Kidney (tissue), 14 donors: ENCODE measurements around the gene JARID2. TPM values are rescaled to one million over a fixed set of nuclear protein-coding genes. Genes with fewer than 3 reads are reported as not detected.
"Not testable (repeated sequence)": the region's sequence is repeated elsewhere in the genome, so short reads cannot be mapped to it uniquely, and the experiment has no call there.

Source experiments
- DNase-seq, 5 donors: peaks; one replicate each; pipeline ENCODE4 v3.0.0-alpha.2; 2013 to 2020
- FAIRE-seq: peaks from 2 replicates; lab custom pipeline; 2012; peaks lifted over from hg19 to GRCh38; lab: Jason Lieb, UNC
- H3K27ac ChIP-seq, 2 donors: one replicate each; pipeline ENCODE4 v1.7.0; 2013; ENCODE audit warnings: low read depth in 2 of 2, low read length in 2 of 2, inconsistent platforms in 1 of 2
- H3K27me3 ChIP-seq: one replicate; pipeline ENCODE4 v1.7.1; 2013; ENCODE audit warnings: low read length, inconsistent platforms; ENCODE audit not compliant: control insufficient read depth, insufficient read depth
- H3K36me3 ChIP-seq, 3 donors: one replicate each; pipeline versions ENCODE4 v1.7.0 to v1.7.1; 2013; ENCODE audit warnings: low read length in 3 of 3, control low read depth in 1 of 3, inconsistent platforms in 1 of 3; ENCODE audit not compliant: insufficient read depth in 3 of 3, control insufficient read depth in 2 of 3
- H3K4me1 ChIP-seq, 3 donors: one replicate each; pipeline versions ENCODE4 v1.7.0 to v1.7.1; 2013; ENCODE audit warnings: low read length in 3 of 3, inconsistent platforms in 1 of 3, low read depth in 1 of 3; ENCODE audit not compliant: control insufficient read depth in 2 of 3, insufficient read depth in 2 of 3
- H3K4me3 ChIP-seq, 3 donors: one replicate each; pipeline versions ENCODE4 v1.7.0 to v1.8.1; 2013; ENCODE audit warnings: low read length in 3 of 3, control low read depth in 1 of 3, inconsistent platforms in 1 of 3
- H3K9ac ChIP-seq, 3 donors: one replicate each; pipeline versions ENCODE4 v1.7.0 to v1.7.1; 2013; ENCODE audit warnings: low read length in 3 of 3, control low read depth in 1 of 3, inconsistent platforms in 1 of 3
- H3K9me3 ChIP-seq, 3 donors: one replicate each; pipeline versions ENCODE4 v1.7.0 to v1.7.1; 2013; ENCODE audit warnings: low read length in 3 of 3, control low read depth in 1 of 3, inconsistent platforms in 1 of 3; ENCODE audit not compliant: control insufficient read depth in 2 of 3, insufficient read depth in 1 of 3
- intact Hi-C: fragments of 100-400 bp; cut with DNase I; formaldehyde crosslinking; loops from one replicate; pipeline ENCODE4 v1.11.1; 2022
- polyA plus RNA-seq: library from polyadenylated mRNA; stranded (reverse); fragments of 350-450 nt; fragmentation: Illumina TruSeq; extraction: RNeasy Lipid Tissue Mini Kit (QIAGEN cat#74804); gene quantifications from one replicate; pipeline ENCODE4 v1.2.3, GENCODE V29; 2014; ENCODE audit warnings: low read depth, low replicate concordance; ENCODE audit not compliant: insufficient read depth
- total RNA-seq: library from RNA; stranded (reverse); fragmentation: NEBNext Ultra II Directional; extraction: Animal tissue kit (Norgen Biotek cat#: 25700); gene quantifications from one replicate; pipeline ENCODE4 v1.2.1, GENCODE V29; 2021
- TF ChIP-seq, protein P1 (sequence below): IDR thresholded peaks from 3 replicates; pipeline ENCODE4 v1.5.1; 2012; ENCODE audit warnings: mild to moderate bottlenecking, moderate library complexity, borderline replicate concordance; ENCODE audit not compliant: insufficient read depth; ENCODE audit errors: extremely low read depth
- donor health status: control.
- donor health status: control.
- donor health status: control.
- donor health status: control.
- donor health status: control.
- donor health status: DM: yes; HTN: yes; CAD: no.
- donor health status: Normal renal cell carcinoma (clear cell type).

JARID2 gene
- total and polyA plus RNA-seq, 2 donors from 2014 or later = 1.8 to 12.3 TPM

DNA sequence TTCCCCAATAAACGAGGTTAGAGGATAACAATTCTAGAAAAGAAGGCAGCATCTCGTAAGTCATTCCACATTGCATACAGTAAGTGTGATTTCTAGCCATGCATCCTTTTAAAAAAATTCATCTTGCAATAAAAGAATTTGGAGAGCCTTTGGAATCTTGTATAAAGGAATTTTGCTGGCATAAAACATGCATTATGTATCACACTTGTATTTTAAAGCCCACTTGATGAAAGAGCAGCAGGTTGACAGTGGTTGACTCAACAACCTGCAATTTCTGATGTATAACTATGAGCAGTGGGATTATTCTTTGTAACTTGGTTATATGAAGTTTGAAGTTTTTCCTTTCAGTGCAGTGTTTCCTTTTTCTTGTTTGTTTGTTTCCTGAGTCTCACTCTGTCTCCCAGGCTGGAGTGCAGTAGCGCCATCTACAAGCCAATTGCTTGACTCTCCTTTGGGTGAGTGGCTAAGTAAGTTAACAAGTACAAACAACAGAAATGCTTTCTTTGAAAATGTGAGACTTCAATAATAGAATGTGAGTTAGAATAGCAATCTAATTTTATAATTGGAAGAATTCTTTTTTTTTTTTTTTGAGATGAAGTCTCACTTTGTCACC lies 39.9 kb downstream of the JARID2 start:
- Histone ChIP-seq H3K4me3 (no peak overlapping the region), H3K36me3 (no peaks in the 10 kb centered on the region), H3K27ac (no peak overlapping the region), H3K27me3 (no peaks in the 10 kb centered on the region), H3K9ac (no peak overlapping the region), H3K4me1 (peaks cover 3 to 9% (median 9%) of the 10 kb centered on the region in 3 donors), H3K9me3 (peaks cover 0 to 2% (median 0%) of the 10 kb centered on the region in 3 donors)
- DNase-seq = no peak
- intact Hi-C loops = no loop called here
- no peak for FAIRE-seq
- TF ChIP-seq, protein P1, sequence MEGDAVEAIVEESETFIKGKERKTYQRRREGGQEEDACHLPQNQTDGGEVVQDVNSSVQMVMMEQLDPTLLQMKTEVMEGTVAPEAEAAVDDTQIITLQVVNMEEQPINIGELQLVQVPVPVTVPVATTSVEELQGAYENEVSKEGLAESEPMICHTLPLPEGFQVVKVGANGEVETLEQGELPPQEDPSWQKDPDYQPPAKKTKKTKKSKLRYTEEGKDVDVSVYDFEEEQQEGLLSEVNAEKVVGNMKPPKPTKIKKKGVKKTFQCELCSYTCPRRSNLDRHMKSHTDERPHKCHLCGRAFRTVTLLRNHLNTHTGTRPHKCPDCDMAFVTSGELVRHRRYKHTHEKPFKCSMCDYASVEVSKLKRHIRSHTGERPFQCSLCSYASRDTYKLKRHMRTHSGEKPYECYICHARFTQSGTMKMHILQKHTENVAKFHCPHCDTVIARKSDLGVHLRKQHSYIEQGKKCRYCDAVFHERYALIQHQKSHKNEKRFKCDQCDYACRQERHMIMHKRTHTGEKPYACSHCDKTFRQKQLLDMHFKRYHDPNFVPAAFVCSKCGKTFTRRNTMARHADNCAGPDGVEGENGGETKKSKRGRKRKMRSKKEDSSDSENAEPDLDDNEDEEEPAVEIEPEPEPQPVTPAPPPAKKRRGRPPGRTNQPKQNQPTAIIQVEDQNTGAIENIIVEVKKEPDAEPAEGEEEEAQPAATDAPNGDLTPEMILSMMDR = no peak

DNA sequence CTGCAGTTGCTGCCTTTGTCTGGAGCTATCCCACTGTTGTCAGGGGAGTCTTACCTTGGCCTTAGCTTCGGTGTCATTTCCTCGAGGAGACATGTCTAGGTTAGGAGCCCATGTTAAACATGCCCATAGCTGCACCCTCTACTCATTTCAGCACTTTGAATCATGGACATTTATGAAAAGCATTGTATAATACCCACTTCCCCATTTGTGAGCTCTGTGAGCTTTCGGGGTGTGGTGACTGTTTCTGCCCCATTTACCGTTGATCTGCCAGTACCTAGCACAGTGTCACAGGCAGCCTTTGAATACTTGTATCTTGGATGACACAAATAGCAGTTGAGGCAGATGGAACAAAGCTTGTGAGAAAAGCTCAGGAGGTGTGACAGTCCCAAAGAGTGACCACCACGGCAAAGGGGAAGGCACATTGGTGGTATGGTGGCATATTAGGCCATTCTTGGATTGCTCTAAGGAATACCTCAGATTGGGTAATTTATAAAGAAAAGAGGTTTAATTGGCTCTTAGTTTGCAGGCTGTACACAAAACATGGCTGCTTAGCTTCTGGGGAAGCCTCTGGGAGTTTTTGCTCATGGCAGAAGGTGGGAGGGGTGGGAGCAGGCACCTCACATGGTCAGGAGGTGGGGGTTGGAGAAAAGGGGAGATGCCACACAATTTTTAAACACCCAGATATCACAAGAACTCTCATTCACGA lies 42.0 kb downstream of the JARID2 start:
- TF ChIP-seq, protein P1 = no peak
- Histone ChIP-seq H3K9me3 (peaks cover 0 to 2% (median 0%) of the 10 kb centered on the region in 3 donors), H3K27me3 (no peaks in the 10 kb centered on the region), H3K9ac (no peak overlapping the region), H3K4me3 (no peak overlapping the region), H3K36me3 (no peaks in the 10 kb centered on the region), H3K4me1 (no peaks in the 10 kb centered on the region), H3K27ac (no peak overlapping the region)
- intact Hi-C loops = no loop called here
- FAIRE-seq (no peak), DNase-seq (no peak)

DNA sequence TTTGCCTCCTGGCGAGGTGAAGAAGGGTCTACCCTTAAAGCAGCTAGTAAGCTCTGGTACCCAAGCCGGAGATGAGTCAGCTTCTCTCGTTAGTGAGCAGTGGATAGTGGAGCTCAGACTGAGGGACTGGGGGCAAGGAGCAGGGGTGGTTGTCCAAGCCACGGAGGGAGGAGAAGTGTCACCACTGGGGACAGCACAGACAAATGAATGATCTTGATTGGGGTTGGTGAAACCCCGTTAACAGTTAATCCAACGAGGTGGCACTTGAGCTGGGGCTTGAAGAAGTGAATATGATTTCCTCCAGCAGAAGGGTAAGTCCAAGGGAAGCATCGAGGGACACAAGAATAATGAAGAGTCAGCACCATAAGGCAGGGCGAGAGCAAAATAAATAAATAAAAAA lies 43.0 kb downstream of the JARID2 start:
- Histone ChIP-seq H3K9me3 (peaks cover 0 to 2% (median 0%) of the 10 kb centered on the region in 3 donors), H3K9ac (no peak overlapping the region), H3K4me1 (no peaks in the 10 kb centered on the region), H3K36me3 (no peaks in the 10 kb centered on the region), H3K4me3 (no peak overlapping the region), H3K27me3 (no peaks in the 10 kb centered on the region), H3K27ac (no peak overlapping the region)
- TF ChIP-seq, protein P1 = no peak
- DNase-seq = no peak
- intact Hi-C loops = no loop called here
- no peak for FAIRE-seq

DNA sequence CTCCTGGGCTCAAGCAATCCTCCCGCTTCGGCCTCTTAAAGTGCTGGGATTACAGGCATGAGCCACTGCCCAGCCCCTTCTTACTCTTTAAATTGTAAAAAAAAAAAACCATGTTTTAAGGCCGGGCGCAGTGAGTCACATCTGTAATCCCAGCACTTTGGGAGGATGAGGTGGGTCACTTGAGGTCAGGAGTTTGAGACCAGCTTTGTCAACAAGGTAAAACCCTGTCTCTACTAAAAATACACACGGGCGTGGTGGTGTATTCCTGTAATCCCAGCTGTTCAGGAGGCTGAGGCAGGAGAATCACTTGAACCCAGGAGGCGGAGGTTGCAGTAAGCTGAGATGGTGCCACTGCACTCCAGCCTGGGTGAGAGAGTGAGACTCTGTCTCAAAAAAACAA lies 43.6 kb downstream of the JARID2 start:
- H3K27ac ChIP-seq, H3K9me3 ChIP-seq, H3K9ac ChIP-seq, intact Hi-C loops, H3K4me3 ChIP-seq, DNase-seq, H3K27me3 ChIP-seq, H3K4me1 ChIP-seq, FAIRE-seq, H3K36me3 ChIP-seq: not testable (repeated sequence)
